ENCODE data around the gene ZSCAN2. TPM values are rescaled to one million over a fixed set of nuclear protein-coding genes. Genes with fewer than 3 reads are reported as not detected.
A peak's percentile ranks its signal among the peaks of the same experiment; 100 is the strongest.

Gene ZSCAN2
- total RNA-seq, 4 donors from 2014 or later: 0.45 to 9.5 (median 2.6) TPM

GRCh38 chr15:84629033-84629432 is 28.2 kb downstream of the ZSCAN2 start:
- H3K9me3 ChIP-seq: no peaks in the 10 kb centered on the region
- 85 to 89% methylated on average over 9 of the region's 9 CpGs for WGBS, 2 donors
- no peak overlapping the region for H3K27ac ChIP-seq
- H3K27me3 ChIP-seq: no peaks in the 10 kb centered on the region
- H3K4me3 ChIP-seq: no peak overlapping the region
- no peaks in the 10 kb centered on the region for H3K36me3 ChIP-seq
- no peak for DNase-seq
- peaks cover 17 to 30% (median 22%) of the 10 kb centered on the region in 3 donors for H3K4me1 ChIP-seq
- no peak for TF ChIP-seq POLR2A (IDR thresholded peaks at IDR 0.05)
- no peak for TF ChIP-seq CTCF (IDR thresholded peaks at IDR 0.05)
- intact Hi-C loops (cut with DNase I): no loop called here

- H3K36me3 ChIP-seq: peaks cover 0 to 8% (median 0%) of the 10 kb centered on the region in 3 donors
- intact Hi-C loops (cut with DNase I): no loop called here
- WGBS, 2 donors: 25 to 29% methylated on average over 3 to 7 of the region's 7 CpGs
- H3K27me3 ChIP-seq: no peaks in the 10 kb centered on the region
- no peaks in the 10 kb centered on the region for H3K9me3 ChIP-seq
- peak overlapping the region; percentile 87 to 96 (median 90) for H3K27ac ChIP-seq
- H3K4me3 ChIP-seq: peak overlapping the region; percentile 53 to 90 (median 64)
- no peak for DNase-seq
- H3K4me1 ChIP-seq: peaks cover 17 to 52% (median 30%) of the 10 kb centered on the region in 3 donors
- TF ChIP-seq CTCF (IDR thresholded peaks at IDR 0.05) (no peak), POLR2A (IDR thresholded peaks at IDR 0.05) (no peak)
These were observed 31.0 kb downstream of the ZSCAN2 start for GRCh38 chr15:84631706-84632272.

- Histone ChIP-seq H3K27me3 (no peaks in the 10 kb centered on the region), H3K9me3 (no peaks in the 10 kb centered on the region), H3K4me3 (peak overlapping the region; percentile 57 to 90 (median 66)), H3K36me3 (peaks cover 0 to 23% (median 0%) of the 10 kb centered on the region in 3 donors), H3K27ac (peak overlapping the region; percentile 91 to 96 (median 94)), H3K4me1 (peaks cover 17 to 66% (median 35%) of the 10 kb centered on the region in 3 donors)
- WGBS, 2 donors: 2% methylated on average over 18 of the region's 105 CpGs; no CpG with 5 or more reads in 1 of the 2 donors
- TF ChIP-seq POLR2A (IDR thresholded peaks at IDR 0.05): peak in 2 of 4 donors; percentile 7 to 30
- TF ChIP-seq CTCF (IDR thresholded peaks at IDR 0.05): no peak
- intact Hi-C loops (cut with DNase I): no loop called here
- peak; percentile 23 for DNase-seq
These were observed 32.8 kb downstream of the ZSCAN2 start for GRCh38 chr15:84633311-84634227.

GRCh38 chr15:84634228-84634837 is 33.5 kb downstream of the ZSCAN2 start:
- Histone ChIP-seq H3K27me3 (no peaks in the 10 kb centered on the region), H3K4me3 (peak overlapping the region; percentile 57 to 90 (median 66)), H3K4me1 (peaks cover 17 to 66% (median 35%) of the 10 kb centered on the region in 3 donors), H3K9me3 (no peaks in the 10 kb centered on the region), H3K27ac (peak overlapping the region; percentile 91 to 96 (median 94)), H3K36me3 (peaks cover 0 to 31% (median 1%) of the 10 kb centered on the region in 3 donors)
- intact Hi-C loops (cut with DNase I): no loop called here
- TF ChIP-seq CTCF (IDR thresholded peaks at IDR 0.05) (no peak), POLR2A (IDR thresholded peaks at IDR 0.05) (no peak)
- no peak for DNase-seq
- 35 to 44% methylated on average over 16 to 19 of the region's 23 CpGs for WGBS, 2 donors
